GM13976 (cell line): ENCODE measurements around the gene MAJIN.

ENCODE experiments used
- DNase-seq: peaks from one replicate; pipeline ENCODE4 v3.0.0; 2012; ENCODE audit warnings: low spot score
- CTCF ChIP-seq: IDR thresholded peaks from 2 replicates; pipeline ENCODE4 v1.5.1; 2012; ENCODE audit warnings: borderline replicate concordance, mild to moderate bottlenecking; ENCODE audit not compliant: insufficient read depth; ENCODE audit errors: extremely low read depth, missing control alignments, control extremely low read depth
- in situ Hi-C: fragments of 300-500 bp; cut with MboI; formaldehyde crosslinking; loops from one replicate; pipeline ENCODE4 v1.12.0; 2022; ENCODE audit warnings: low sequenced_read_pairs, mixed read lengths, inconsistent platforms; ENCODE audit not compliant: unreplicated experiment

Gene MAJIN

GRCh38 chr11:64897381-64898075 lies 74.4 kb downstream of the MAJIN start:
- in situ Hi-C loops, result no loop called here
- no peak for DNase-seq
- no peak for TF ChIP-seq CTCF

GRCh38 chr11:64896448-64897022 lies 75.4 kb downstream of the MAJIN start:
- in situ Hi-C loops, result no loop called here
- DNase-seq, result no peak
- no peak for TF ChIP-seq CTCF

GRCh38 chr11:64894812-64895452 lies 77.0 kb downstream of the MAJIN start:
- no peak for TF ChIP-seq CTCF
- no peak for DNase-seq
- in situ Hi-C loops, result loop anchor here (5.0 kb wide), 1 partner anchor 48 kb away; no protein-coding TSS in a partner anchor

- peak; percentile 97 for TF ChIP-seq CTCF
- DNase-seq, result peak; percentile 94
- in situ Hi-C loops, result loop anchor here (5.0 kb wide), 1 partner anchor 47 kb away; no protein-coding TSS in a partner anchor
Measured at GRCh38 chr11:64894070-64894811, 77.7 kb downstream of the MAJIN start.

GRCh38 chr11:64893194-64894069 lies 78.5 kb downstream of the MAJIN start:
- DNase-seq, result no peak
- in situ Hi-C loops, result loop anchor here (5.0 kb wide), 1 partner anchor 46 kb away; no protein-coding TSS in a partner anchor
- no peak for TF ChIP-seq CTCF
